Measurements from ENCODE around the gene GABARAP.

Gene GABARAP

GRCh38 chr17:7205561-7205960, 36.7 kb downstream of the GABARAP start:
- no peak for DNase-seq

GRCh38 chr17:7204828-7205461, 37.3 kb downstream of the GABARAP start:
- peak; percentile 96 for DNase-seq

GRCh38 chr17:7204336-7204735, 37.9 kb downstream of the GABARAP start:
- DNase-seq = peak; percentile 61

- DNase-seq = no peak
These were observed 38.9 kb downstream of the GABARAP start for GRCh38 chr17:7203391-7203790.

- no peak for DNase-seq
These were observed 45.4 kb downstream of the GABARAP start for GRCh38 chr17:7196651-7197401.

GRCh38 chr17:7195971-7196370, 46.3 kb downstream of the GABARAP start:
- DNase-seq = no peak

- peak; percentile 62 for DNase-seq
These were observed 49.8 kb downstream of the GABARAP start for GRCh38 chr17:7192271-7192937.

GRCh38 chr17:7191571-7192270, 50.5 kb downstream of the GABARAP start:
- DNase-seq = peak; percentile 82

- no peak for DNase-seq
These were observed 51.2 kb downstream of the GABARAP start for GRCh38 chr17:7191069-7191468.

GRCh38 chr17:7190276-7190917, 51.9 kb downstream of the GABARAP start:
- DNase-seq = no peak

Data from NCI-H1694 (cell line).